ENCODE results near the gene SLC17A1. TPM values are rescaled to one million over a fixed set of nuclear protein-coding genes. Genes with fewer than 3 reads are reported as not detected.

Gene SLC17A1
- total RNA-seq, 4 donors from 2014 or later = not detected

- Histone ChIP-seq H3K4me3 (no peak overlapping the region), H3K27ac (no peak overlapping the region), H3K9me3 (no peaks in the 10 kb centered on the region), H3K27me3 (no peaks in the 10 kb centered on the region), H3K36me3 (no peaks in the 10 kb centered on the region), H3K4me1 (no peaks in the 10 kb centered on the region)
- no peak for DNase-seq
- intact Hi-C loops (cut with DNase I; ENCODE audit: low total_unique reads) = no loop called here
- TF ChIP-seq CTCF (IDR thresholded peaks at IDR 0.05) (no peak), POLR2A (IDR thresholded peaks at IDR 0.05) (no peak)
These were observed 44.4 kb downstream of the SLC17A1 start for GRCh38 chr6:25787428-25787827.

DNA sequence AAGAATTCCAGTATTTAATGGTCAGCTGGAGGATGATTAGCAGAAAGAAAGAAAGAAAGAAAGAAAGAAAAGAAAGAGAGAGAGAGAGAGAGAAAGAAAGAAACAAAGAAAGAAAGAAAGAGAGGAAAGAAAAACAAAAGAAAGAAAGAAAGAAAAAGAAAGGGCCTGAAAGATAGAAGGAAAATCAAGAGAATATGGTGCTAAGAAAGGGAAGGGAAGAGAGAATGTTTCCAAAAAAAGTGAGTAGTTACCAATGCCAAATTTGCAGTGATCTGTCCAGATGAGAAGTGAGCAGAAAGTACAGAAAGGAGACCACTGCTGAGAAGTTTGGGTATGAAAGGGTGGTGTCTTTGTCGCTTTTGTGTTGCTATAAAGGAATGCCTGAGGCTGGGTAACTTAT is 50.7 kb downstream of the SLC17A1 start:
- no peaks in the 10 kb centered on the region for H3K36me3 ChIP-seq
- H3K4me3 ChIP-seq = no peak overlapping the region
- DNase-seq = no peak
- no peaks in the 10 kb centered on the region for H3K9me3 ChIP-seq
- H3K27me3 ChIP-seq = no peaks in the 10 kb centered on the region
- intact Hi-C loops (cut with DNase I; ENCODE audit: low total_unique reads) = no loop called here
- no peaks in the 10 kb centered on the region for H3K4me1 ChIP-seq
- no peak for TF ChIP-seq POLR2A (IDR thresholded peaks at IDR 0.05)
- no peak for TF ChIP-seq CTCF (IDR thresholded peaks at IDR 0.05)
- H3K27ac ChIP-seq = no peak overlapping the region

GRCh38 chr6:25777856-25778649 is 53.8 kb downstream of the SLC17A1 start:
- intact Hi-C loops (cut with DNase I; ENCODE audit: low total_unique reads) = no loop called here
- H3K27me3 ChIP-seq = no peaks in the 10 kb centered on the region
- no peak for DNase-seq
- H3K27ac ChIP-seq = no peak overlapping the region
- H3K9me3 ChIP-seq = no peaks in the 10 kb centered on the region
- TF ChIP-seq CTCF (IDR thresholded peaks at IDR 0.05) = no peak
- TF ChIP-seq POLR2A (IDR thresholded peaks at IDR 0.05) = no peak
- H3K4me1 ChIP-seq = no peaks in the 10 kb centered on the region
- no peaks in the 10 kb centered on the region for H3K36me3 ChIP-seq
- H3K4me3 ChIP-seq = no peak overlapping the region

DNA sequence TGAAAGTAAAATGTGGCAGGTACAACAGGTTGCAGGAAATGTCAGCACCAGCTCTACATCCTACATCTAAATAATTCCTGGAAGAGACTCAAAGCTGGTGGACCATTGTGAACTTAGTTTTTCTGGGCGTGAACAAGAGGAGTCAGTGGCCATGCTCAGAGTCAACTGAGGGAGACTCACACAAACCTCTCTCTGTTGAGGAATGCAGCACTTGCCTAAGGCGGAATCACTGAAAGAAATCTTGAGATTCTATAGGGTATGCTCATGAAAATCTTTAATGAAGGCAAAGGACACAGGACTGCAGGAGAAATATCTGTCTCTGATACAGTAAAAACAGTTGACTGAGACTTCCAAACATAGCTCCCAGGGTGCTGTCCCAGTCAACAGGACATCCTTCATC is 54.8 kb downstream of the SLC17A1 start:
- Histone ChIP-seq H3K27ac (no peak overlapping the region), H3K4me3 (no peak overlapping the region), H3K27me3 (no peaks in the 10 kb centered on the region), H3K36me3 (no peaks in the 10 kb centered on the region), H3K4me1 (no peaks in the 10 kb centered on the region), H3K9me3 (no peaks in the 10 kb centered on the region)
- no peak for DNase-seq
- TF ChIP-seq CTCF (IDR thresholded peaks at IDR 0.05) (no peak), POLR2A (IDR thresholded peaks at IDR 0.05) (no peak)
- intact Hi-C loops (cut with DNase I; ENCODE audit: low total_unique reads) = no loop called here

- H3K27me3 ChIP-seq = no peaks in the 10 kb centered on the region
These were observed 57.6 kb downstream of the SLC17A1 start for GRCh38 chr6:25774120-25774715.

More at GRCh38 chr6:25774120-25774715, 57.6 kb downstream of the SLC17A1 start:
- no peak overlapping the region for H3K4me3 ChIP-seq
- intact Hi-C loops (cut with DNase I; ENCODE audit: low total_unique reads) = no loop called here
- TF ChIP-seq POLR2A (IDR thresholded peaks at IDR 0.05) (no peak), CTCF (IDR thresholded peaks at IDR 0.05) (no peak)
- no peaks in the 10 kb centered on the region for H3K36me3 ChIP-seq
- DNase-seq = no peak
- H3K27ac ChIP-seq = no peak overlapping the region
- H3K9me3 ChIP-seq = no peaks in the 10 kb centered on the region
- H3K4me1 ChIP-seq = no peaks in the 10 kb centered on the region

Data from uterus (tissue), 4 donors.